DOHH2 (cell line): ENCODE measurements around the gene TDRD9.

Experiments used
- H3F3A ChIP-seq: fragments of 200-600 bp; sonication (generic), shearing (Covaris generic); 2 replicates; pipeline ENCODE4 v1.6.0; 2016; ENCODE audit warnings: antibody characterized with exemption, mild to moderate bottlenecking; ENCODE audit not compliant: control insufficient read depth, insufficient read depth
- H3K27ac ChIP-seq: fragments of 200-600 bp; sonication (generic); 2 replicates; pipeline ENCODE4 v1.5.1; 2014; ENCODE audit warnings: low read depth, mild to moderate bottlenecking, low read length, moderate library complexity
- H3K27me3 ChIP-seq: fragments of 200-600 bp; sonication (generic); 2 replicates; pipeline ENCODE4 v1.6.1; 2014; ENCODE audit warnings: mild to moderate bottlenecking, low read length, mixed read lengths; ENCODE audit not compliant: control insufficient read depth
- H3K36me3 ChIP-seq: fragments of 200-600 bp; sonication (generic); 2 replicates; pipeline ENCODE4 v1.6.1; 2014; ENCODE audit warnings: mild to moderate bottlenecking, low read length, moderate library complexity, mixed read lengths; ENCODE audit not compliant: control insufficient read depth
- H3K4me1 ChIP-seq: fragments of 200-600 bp; sonication (generic); 2 replicates; pipeline ENCODE4 v1.6.1; 2014; ENCODE audit warnings: mild to moderate bottlenecking, low read length, mixed read lengths; ENCODE audit not compliant: control insufficient read depth
- H3K4me2 ChIP-seq: fragments of 200-600 bp; sonication (generic); 2 replicates; pipeline ENCODE4 v1.6.0; 2014; ENCODE audit warnings: mild to moderate bottlenecking, low read length, moderate library complexity
- H3K4me3 ChIP-seq: fragments of 200-600 bp; sonication (generic); 2 replicates; pipeline ENCODE4 v1.5.1; 2014; ENCODE audit warnings: mild to moderate bottlenecking, low read length, mixed read lengths
- H3K79me2 ChIP-seq: fragments of 200-600 bp; sonication (generic); 2 replicates; pipeline ENCODE4 v1.6.1; 2014; ENCODE audit warnings: mild to moderate bottlenecking, low read length, mixed read lengths; ENCODE audit not compliant: control insufficient read depth
- H3K9me2 ChIP-seq: fragments of 200-600 bp; sonication (generic); replicated peaks from 2 replicates; pipeline ENCODE4 v1.6.1; 2014; ENCODE audit warnings: mild to moderate bottlenecking, low read length, mixed read lengths; ENCODE audit not compliant: control insufficient read depth
- H3K9me3 ChIP-seq: fragments of 200-600 bp; sonication (generic); 2 replicates; pipeline ENCODE4 v1.6.1; 2014; ENCODE audit warnings: antibody characterized with exemption, low read length, mixed read lengths; ENCODE audit not compliant: control insufficient read depth, insufficient read depth
- H4K20me1 ChIP-seq: fragments of 200-600 bp; sonication (generic); 2 replicates; pipeline ENCODE4 v1.6.0; 2014; ENCODE audit warnings: low read depth, mild to moderate bottlenecking, antibody characterized with exemption, low read length, moderate library complexity; ENCODE audit not compliant: control insufficient read depth, insufficient read depth
- CTCF ChIP-seq: fragments of 200-600 bp; sonication (generic); IDR thresholded peaks from one replicate; pipeline ENCODE4 v1.5.1; 2014; ENCODE audit warnings: antibody characterized with exemption, mild to moderate bottlenecking, low read depth, low read length; ENCODE audit not compliant: poor library complexity, severe bottlenecking
- EZH2phosphoT487 ChIP-seq: fragments of 200-600 bp; sonication (generic); IDR thresholded peaks from 2 replicates; pipeline ENCODE4 v1.6.1; 2017; ENCODE audit warnings: borderline replicate concordance, mild to moderate bottlenecking, antibody characterized with exemption, low read length, moderate library complexity, mixed read lengths

The TDRD9 gene

GRCh38 chr14:103960457-103961055 is 32.3 kb downstream of the TDRD9 start:
- Histone ChIP-seq H3K36me3 (no peaks in the 10 kb centered on the region), H3K9me3 (no peaks in the 10 kb centered on the region), H3K27me3 (peaks cover 4% of the 10 kb centered on the region; the same call in 1 of the 2 replicates), H3K4me1 (no peaks in the 10 kb centered on the region), H3K4me2 (no peak overlapping the region), H3K27ac (no peak overlapping the region), H3K9me2 (no peaks in the 10 kb centered on the region), H3F3A (no peaks in the 10 kb centered on the region), H4K20me1 (no peaks in the 10 kb centered on the region), H3K4me3 (no peak overlapping the region), H3K79me2 (no peaks in the 10 kb centered on the region)
- no peak for TF ChIP-seq EZH2phosphoT487

GRCh38 chr14:103961928-103962578 is 33.8 kb downstream of the TDRD9 start:
- Histone ChIP-seq H3K27me3 (peaks cover 4% of the 10 kb centered on the region; the same call in 1 of the 2 replicates), H3F3A (no peaks in the 10 kb centered on the region), H3K4me1 (no peaks in the 10 kb centered on the region), H3K4me3 (no peak overlapping the region), H3K27ac (no peak overlapping the region), H3K9me3 (no peaks in the 10 kb centered on the region), H4K20me1 (no peaks in the 10 kb centered on the region), H3K36me3 (no peaks in the 10 kb centered on the region), H3K9me2 (no peaks in the 10 kb centered on the region), H3K4me2 (no peak overlapping the region), H3K79me2 (no peaks in the 10 kb centered on the region)
- TF ChIP-seq CTCF (no peak), EZH2phosphoT487 (no peak)

GRCh38 chr14:103966631-103967030 is 38.4 kb downstream of the TDRD9 start:
- Histone ChIP-seq H3F3A (no peaks in the 10 kb centered on the region), H3K27ac (no peak overlapping the region), H3K4me1 (no peaks in the 10 kb centered on the region)

More at GRCh38 chr14:103966631-103967030, 38.4 kb downstream of the TDRD9 start:
- H3K36me3 ChIP-seq: no peaks in the 10 kb centered on the region
- no peaks in the 10 kb centered on the region for H3K9me3 ChIP-seq
- no peak for TF ChIP-seq CTCF
- no peaks in the 10 kb centered on the region for H4K20me1 ChIP-seq
- H3K4me3 ChIP-seq: no peak overlapping the region
- H3K79me2 ChIP-seq: no peaks in the 10 kb centered on the region
- H3K27me3 ChIP-seq: no peaks in the 10 kb centered on the region
- no peak overlapping the region for H3K4me2 ChIP-seq
- H3K9me2 ChIP-seq: no peaks in the 10 kb centered on the region
